HepG2 (cell line): ENCODE results near the gene ZNF396. TPM values are rescaled to one million over a fixed set of nuclear protein-coding genes. Genes with fewer than 3 reads are reported as not detected.

ENCODE experiments used
- CENPX ChIP-seq: sonication (generic); formaldehyde crosslinking; IDR thresholded peaks from 2 replicates; pipeline ENCODE4 v1.9.0; 2021; ENCODE audit warnings: mild to moderate bottlenecking, missing genetic modification reagents, moderate library complexity
- DR1 ChIP-seq: sonication (generic); formaldehyde crosslinking; IDR thresholded peaks from 2 replicates; pipeline ENCODE4 v1.8.0; 2021; ENCODE audit warnings: mild to moderate bottlenecking, missing genetic modification reagents, inconsistent platforms
- IKZF4 ChIP-seq: sonication (generic); formaldehyde crosslinking; IDR thresholded peaks from 2 replicates; pipeline ENCODE4 v1.5.1; 2020; ENCODE audit warnings: borderline replicate concordance, mild to moderate bottlenecking, low read depth, missing genetic modification reagents; ENCODE audit errors: not compliant biosample characterization
- KAT7 ChIP-seq: IDR thresholded peaks from 2 replicates; pipeline ENCODE4 v1.6.1; 2018; ENCODE audit warnings: borderline replicate concordance, missing compliant biosample characterization
- NR2C2 ChIP-seq: sonication (generic); formaldehyde crosslinking; IDR thresholded peaks from 2 replicates; pipeline ENCODE4 v1.4.0; 2020; ENCODE audit warnings: missing genetic modification reagents, mild to moderate bottlenecking, moderate library complexity, borderline replicate concordance
- PAWR ChIP-seq: sonication (generic); formaldehyde crosslinking; IDR thresholded peaks from 2 replicates; pipeline ENCODE4 v1.4.0; 2020; ENCODE audit warnings: missing genetic modification reagents, mild to moderate bottlenecking, borderline replicate concordance
- POLR2A ChIP-seq, 2 experiments: IDR thresholded peaks; 2 replicates each; pipeline ENCODE4 v1.6.1; 2011; ENCODE audit warnings: low read depth in 2 of 2, low read length in 2 of 2, mild to moderate bottlenecking in 1 of 2, moderate library complexity in 1 of 2; ENCODE audit not compliant: insufficient read depth in 1 of 2
- RAD21 ChIP-seq: fragments of 450-650 bp; formaldehyde crosslinking; IDR thresholded peaks from 2 replicates; pipeline ENCODE4 v1.5.0; 2020; ENCODE audit warnings: mild to moderate bottlenecking
- SMC3 ChIP-seq: IDR thresholded peaks from 2 replicates; pipeline ENCODE4 v1.6.1; 2011; ENCODE audit warnings: low read length, improper control_type of control experiment
- ZBTB42 ChIP-seq: sonication (generic); formaldehyde crosslinking; IDR thresholded peaks from 2 replicates; pipeline ENCODE4 v1.5.0; 2020; ENCODE audit warnings: mild to moderate bottlenecking, missing genetic modification reagents
- ZMYM4 ChIP-seq: sonication (generic); formaldehyde crosslinking; IDR thresholded peaks from 2 replicates; pipeline ENCODE4 v1.8.1; 2023; ENCODE audit warnings: mild to moderate bottlenecking, missing genetic modification reagents
- ZNF121 ChIP-seq: sonication (generic); formaldehyde crosslinking; IDR thresholded peaks from 2 replicates; pipeline ENCODE4 v1.5.0; 2020; ENCODE audit warnings: mild to moderate bottlenecking, missing genetic modification reagents
- ZNF253 ChIP-seq: sonication (generic); formaldehyde crosslinking; IDR thresholded peaks from 2 replicates; pipeline ENCODE4 v1.8.0; 2022; ENCODE audit warnings: mild to moderate bottlenecking, missing genetic modification reagents, borderline replicate concordance
- ZNF431 ChIP-seq: sonication (generic); formaldehyde crosslinking; IDR thresholded peaks from 2 replicates; pipeline ENCODE4 v1.9.0; 2022; ENCODE audit warnings: missing genetic modification reagents, low read depth, mild to moderate bottlenecking, borderline replicate concordance
- ZNF468 ChIP-seq: sonication (generic); formaldehyde crosslinking; IDR thresholded peaks from 2 replicates; pipeline ENCODE4 v1.8.0; 2022; ENCODE audit warnings: mild to moderate bottlenecking, moderate library complexity, missing genetic modification reagents
- ZNF703 ChIP-seq: sonication (generic); formaldehyde crosslinking; IDR thresholded peaks from 2 replicates; pipeline ENCODE4 v1.5.1; 2020; ENCODE audit warnings: missing genetic modification reagents, mild to moderate bottlenecking, moderate library complexity, borderline replicate concordance
- ZNF749 ChIP-seq: sonication (generic); formaldehyde crosslinking; IDR thresholded peaks from 2 replicates; pipeline ENCODE4 v1.8.0; 2022; ENCODE audit warnings: mild to moderate bottlenecking, missing genetic modification reagents, moderate library complexity, borderline replicate concordance
- polyA plus RNA-seq, 8 experiments: library from polyadenylated mRNA; depleted of rRNA in 3 of 8; stranded (reverse) in 7 of 8; unstranded in 1 of 8; fragments of >200 nt; fragmentation: Illumina TruSeq in 4 of 8; extraction: Trizol in 4 of 8; gene quantifications; 2 replicates each; pipeline versions ENCODE4 v1.2.1 to v1.2.3, GENCODE V29; 2011 to 2016; ENCODE audit warnings: low read depth in 4 of 8, missing spikeins in 1 of 8, mixed read lengths in 1 of 8; ENCODE audit not compliant: insufficient read depth in 1 of 8
- total RNA-seq, 5 experiments: library from RNA; depleted of rRNA; stranded (reverse); fragments of >200 nt; fragmentation: Illumina TruSeq; extraction: Trizol; gene quantifications; 2 replicates each; pipeline ENCODE4 v1.2.3, GENCODE V29; 2016; ENCODE audit warnings: low read depth in 1 of 5
- TF ChIP-seq, protein P1 (sequence below), 2 experiments: sonication (generic) in 1 of 2; formaldehyde crosslinking in 1 of 2; IDR thresholded peaks; 2 replicates each; pipeline versions ENCODE4 v1.6.1 to v1.9.0; 2014 to 2022; ENCODE audit warnings: antibody characterized with exemption in 1 of 2, borderline replicate concordance in 1 of 2, inconsistent platforms in 1 of 2, low read depth in 1 of 2, missing genetic modification reagents in 1 of 2
- TF ChIP-seq, protein P2 (sequence below), 2 experiments: sonication (generic) in 1 of 2; formaldehyde crosslinking in 1 of 2; IDR thresholded peaks; 2 replicates each; pipeline versions ENCODE4 v1.4.0 to v1.6.1; 2018 to 2020; ENCODE audit warnings: missing genetic modification reagents in 2 of 2, borderline replicate concordance in 1 of 2, low read depth in 1 of 2, mild to moderate bottlenecking in 1 of 2, missing biosample characterization in 1 of 2
- TF ChIP-seq, protein P3 (sequence below): sonication (generic); formaldehyde crosslinking; IDR thresholded peaks from 2 replicates; pipeline ENCODE4 v1.4.0; 2020; ENCODE audit warnings: missing genetic modification reagents
- TF ChIP-seq, protein P4 (sequence below): sonication (generic); formaldehyde crosslinking; IDR thresholded peaks from 2 replicates; pipeline ENCODE4 v1.4.0; 2020; ENCODE audit warnings: mild to moderate bottlenecking, missing genetic modification reagents
- TF ChIP-seq, protein P5 (sequence below): IDR thresholded peaks from 2 replicates; pipeline ENCODE4 v1.6.1; 2016; ENCODE audit warnings: missing genetic modification reagents, missing compliant biosample characterization

The ZNF396 gene
- total and polyA plus RNA-seq, 2 of the 13 experiments (the other 11 are each of a cell fraction or from before 2014, with no cell fraction given): 0.25 to 0.75 TPM

DNA sequence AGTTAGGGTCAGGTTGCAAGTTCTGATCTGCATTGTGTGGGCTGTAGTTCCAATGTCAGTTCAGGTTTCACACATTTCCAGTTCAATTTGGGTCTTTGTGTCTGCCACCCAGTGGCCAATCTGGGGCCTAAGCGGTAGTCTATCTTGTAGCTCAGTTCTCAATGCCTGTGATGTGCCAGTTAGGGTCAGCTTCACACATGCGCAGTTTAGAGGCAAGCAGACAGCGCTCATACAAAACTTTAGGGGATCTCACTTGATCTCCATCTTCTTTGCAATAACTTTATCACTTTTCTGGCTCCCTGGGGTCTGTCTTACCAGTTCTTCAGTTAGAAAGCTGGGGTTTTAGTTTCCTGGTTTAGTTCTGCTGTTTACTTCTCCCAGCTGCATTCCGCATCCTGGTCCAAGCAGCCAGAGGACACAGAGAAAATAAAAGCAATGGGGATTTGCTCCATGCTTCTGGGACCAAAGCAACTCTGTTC is 22.0 kb downstream of the ZNF396 start (continued):
- TF ChIP-seq SMC3: peak; percentile 93
- no peak for TF ChIP-seq PAWR (CRISPR knock-in tag)
- TF ChIP-seq POLR2A (IDR thresholded peaks at IDR 0.05; ENCODE audit: insufficient read depth in 1 of 2, low read depth in 2 of 2, low read length in 2 of 2): no peak
- TF ChIP-seq, protein P1, sequence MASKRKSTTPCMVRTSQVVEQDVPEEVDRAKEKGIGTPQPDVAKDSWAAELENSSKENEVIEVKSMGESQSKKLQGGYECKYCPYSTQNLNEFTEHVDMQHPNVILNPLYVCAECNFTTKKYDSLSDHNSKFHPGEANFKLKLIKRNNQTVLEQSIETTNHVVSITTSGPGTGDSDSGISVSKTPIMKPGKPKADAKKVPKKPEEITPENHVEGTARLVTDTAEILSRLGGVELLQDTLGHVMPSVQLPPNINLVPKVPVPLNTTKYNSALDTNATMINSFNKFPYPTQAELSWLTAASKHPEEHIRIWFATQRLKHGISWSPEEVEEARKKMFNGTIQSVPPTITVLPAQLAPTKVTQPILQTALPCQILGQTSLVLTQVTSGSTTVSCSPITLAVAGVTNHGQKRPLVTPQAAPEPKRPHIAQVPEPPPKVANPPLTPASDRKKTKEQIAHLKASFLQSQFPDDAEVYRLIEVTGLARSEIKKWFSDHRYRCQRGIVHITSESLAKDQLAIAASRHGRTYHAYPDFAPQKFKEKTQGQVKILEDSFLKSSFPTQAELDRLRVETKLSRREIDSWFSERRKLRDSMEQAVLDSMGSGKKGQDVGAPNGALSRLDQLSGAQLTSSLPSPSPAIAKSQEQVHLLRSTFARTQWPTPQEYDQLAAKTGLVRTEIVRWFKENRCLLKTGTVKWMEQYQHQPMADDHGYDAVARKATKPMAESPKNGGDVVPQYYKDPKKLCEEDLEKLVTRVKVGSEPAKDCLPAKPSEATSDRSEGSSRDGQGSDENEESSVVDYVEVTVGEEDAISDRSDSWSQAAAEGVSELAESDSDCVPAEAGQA (IDR thresholded peaks at IDR 0.05; ENCODE audit: low read depth): no peak
- TF ChIP-seq, protein P1 (CRISPR knock-in tag; IDR thresholded peaks at IDR 0.05; ENCODE audit: borderline replicate concordance): no peak
- TF ChIP-seq RAD21 (CRISPR knock-in tag): peak; percentile 74
- no peak for TF ChIP-seq CENPX (CRISPR knock-in tag)
- no peak for TF ChIP-seq ZNF749 (CRISPR knock-in tag)
- TF ChIP-seq, protein P2, sequence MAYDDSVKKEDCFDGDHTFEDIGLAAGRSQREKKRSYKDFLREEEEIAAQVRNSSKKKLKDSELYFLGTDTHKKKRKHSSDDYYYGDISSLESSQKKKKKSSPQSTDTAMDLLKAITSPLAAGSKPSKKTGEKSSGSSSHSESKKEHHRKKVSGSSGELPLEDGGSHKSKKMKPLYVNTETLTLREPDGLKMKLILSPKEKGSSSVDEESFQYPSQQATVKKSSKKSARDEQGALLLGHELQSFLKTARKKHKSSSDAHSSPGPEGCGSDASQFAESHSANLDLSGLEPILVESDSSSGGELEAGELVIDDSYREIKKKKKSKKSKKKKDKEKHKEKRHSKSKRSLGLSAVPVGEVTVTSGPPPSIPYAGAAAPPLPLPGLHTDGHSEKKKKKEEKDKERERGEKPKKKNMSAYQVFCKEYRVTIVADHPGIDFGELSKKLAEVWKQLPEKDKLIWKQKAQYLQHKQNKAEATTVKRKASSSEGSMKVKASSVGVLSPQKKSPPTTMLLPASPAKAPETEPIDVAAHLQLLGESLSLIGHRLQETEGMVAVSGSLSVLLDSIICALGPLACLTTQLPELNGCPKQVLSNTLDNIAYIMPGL (CRISPR knock-in tag; IDR thresholded peaks at IDR 0.05; ENCODE audit: borderline replicate concordance in 1 of 2, low read depth in 1 of 2): peak; percentile 46 to 64; a peak in 2 of 4 replicates
- no peak for TF ChIP-seq DR1 (CRISPR knock-in tag)
- no peak for TF ChIP-seq ZBTB42 (CRISPR knock-in tag)
- TF ChIP-seq, protein P3, sequence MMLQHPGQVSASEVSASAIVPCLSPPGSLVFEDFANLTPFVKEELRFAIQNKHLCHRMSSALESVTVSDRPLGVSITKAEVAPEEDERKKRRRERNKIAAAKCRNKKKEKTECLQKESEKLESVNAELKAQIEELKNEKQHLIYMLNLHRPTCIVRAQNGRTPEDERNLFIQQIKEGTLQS (CRISPR knock-in tag): no peak
- TF ChIP-seq ZNF253 (CRISPR knock-in tag): no peak
- TF ChIP-seq NR2C2 (CRISPR knock-in tag): no peak
- TF ChIP-seq, protein P4, sequence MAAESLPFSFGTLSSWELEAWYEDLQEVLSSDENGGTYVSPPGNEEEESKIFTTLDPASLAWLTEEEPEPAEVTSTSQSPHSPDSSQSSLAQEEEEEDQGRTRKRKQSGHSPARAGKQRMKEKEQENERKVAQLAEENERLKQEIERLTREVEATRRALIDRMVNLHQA: no peak
- no peak for TF ChIP-seq ZNF468
- TF ChIP-seq ZNF121 (CRISPR knock-in tag): no peak
- TF ChIP-seq IKZF4: no peak
- no peak for TF ChIP-seq KAT7
- TF ChIP-seq ZNF431: no peak
- TF ChIP-seq ZNF703: no peak
- TF ChIP-seq ZMYM4 (CRISPR knock-in tag): peak; percentile 47; the same call in 1 of the 2 replicates
- TF ChIP-seq, protein P5, sequence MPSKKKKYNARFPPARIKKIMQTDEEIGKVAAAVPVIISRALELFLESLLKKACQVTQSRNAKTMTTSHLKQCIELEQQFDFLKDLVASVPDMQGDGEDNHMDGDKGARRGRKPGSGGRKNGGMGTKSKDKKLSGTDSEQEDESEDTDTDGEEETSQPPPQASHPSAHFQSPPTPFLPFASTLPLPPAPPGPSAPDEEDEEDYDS: no peak
